ENCODE measurements around the gene CD164. TPM values are rescaled to one million over a fixed set of nuclear protein-coding genes. Genes with fewer than 3 reads are reported as not detected.

Gene CD164
- total and polyA plus RNA-seq, 7 donors: 142 to 192 (median 177) TPM

GRCh38 chr6:109420751-109421150, 38.5 kb upstream of the CD164 start:
- H3K4me3 ChIP-seq: no peak overlapping the region

GRCh38 chr6:109417646-109418045, 35.4 kb upstream of the CD164 start:
- TF ChIP-seq CTCF (IDR thresholded peaks at IDR 0.05) (no peak), EP300 (IDR thresholded peaks at IDR 0.05) (no peak)
- Histone ChIP-seq H3K27ac (no peak overlapping the region), H3K4me3 (no peak overlapping the region), H3K4me1 (no peaks in the 10 kb centered on the region), H3K9me3 (no peaks in the 10 kb centered on the region), H3K36me3 (no peaks in the 10 kb centered on the region), H3K27me3 (no peaks in the 10 kb centered on the region)
- 94 to 95% methylated on average over 4 of the region's 4 CpGs for WGBS, 2 donors
- no peak for DNase-seq
- intact Hi-C loops (cut with DNase I): no loop called here

More at GRCh38 chr6:109420751-109421150, 38.5 kb upstream of the CD164 start:
- DNase-seq: no peak
- H3K4me1 ChIP-seq: no peaks in the 10 kb centered on the region
- no peaks in the 10 kb centered on the region for H3K27me3 ChIP-seq
- no peak overlapping the region for H3K27ac ChIP-seq
- TF ChIP-seq POLR2AphosphoS5 (IDR thresholded peaks at IDR 0.05) (no peak), POLR2A (IDR thresholded peaks at IDR 0.05) (no peak), EP300 (IDR thresholded peaks at IDR 0.05) (no peak), CTCF (IDR thresholded peaks at IDR 0.05) (no peak)
- WGBS, 2 donors: 57% methylated on average over 1 of the region's 1 CpG
- intact Hi-C loops (cut with DNase I): no loop called here
- H3K9me3 ChIP-seq: no peaks in the 10 kb centered on the region
- no peaks in the 10 kb centered on the region for H3K36me3 ChIP-seq

GRCh38 chr6:109411034-109411433, 28.8 kb upstream of the CD164 start:
- no peak for TF ChIP-seq EP300 (IDR thresholded peaks at IDR 0.05)
- no peak for TF ChIP-seq CTCF (IDR thresholded peaks at IDR 0.05)
- no peak for TF ChIP-seq POLR2AphosphoS5 (IDR thresholded peaks at IDR 0.05)
- TF ChIP-seq POLR2A (IDR thresholded peaks at IDR 0.05): no peak
- intact Hi-C loops (cut with DNase I): no loop called here
- H3K9me3 ChIP-seq: no peaks in the 10 kb centered on the region
- DNase-seq: no peak
- 95% methylated on average over 2 of the region's 2 CpGs for WGBS, 2 donors
- H3K4me1 ChIP-seq: no peaks in the 10 kb centered on the region
- H3K27ac ChIP-seq: no peak overlapping the region
- no peaks in the 10 kb centered on the region for H3K36me3 ChIP-seq
- H3K4me3 ChIP-seq: no peak overlapping the region
- no peaks in the 10 kb centered on the region for H3K27me3 ChIP-seq

- H3K9me3 ChIP-seq: no peaks in the 10 kb centered on the region
- H3K4me3 ChIP-seq: no peak overlapping the region
- H3K4me1 ChIP-seq: no peaks in the 10 kb centered on the region
- H3K36me3 ChIP-seq: no peaks in the 10 kb centered on the region
- intact Hi-C loops (cut with DNase I): no loop called here
- no peaks in the 10 kb centered on the region for H3K27me3 ChIP-seq
- no peak for DNase-seq
- no peak overlapping the region for H3K27ac ChIP-seq
- WGBS, 2 donors: 89% methylated on average over 4 of the region's 4 CpGs
- TF ChIP-seq EP300 (IDR thresholded peaks at IDR 0.05): no peak
- TF ChIP-seq POLR2A (IDR thresholded peaks at IDR 0.05): no peak
- no peak for TF ChIP-seq CTCF (IDR thresholded peaks at IDR 0.05)
These were observed 23.9 kb upstream of the CD164 start for GRCh38 chr6:109406196-109406595.

- Histone ChIP-seq H3K4me3 (no peak overlapping the region), H3K9me3 (no peaks in the 10 kb centered on the region), H3K27me3 (no peaks in the 10 kb centered on the region), H3K36me3 (no peaks in the 10 kb centered on the region), H3K27ac (no peak overlapping the region), H3K4me1 (no peaks in the 10 kb centered on the region)
- no peak for DNase-seq
- WGBS, 2 donors: 66 to 74% methylated on average over 4 of the region's 4 CpGs
- intact Hi-C loops (cut with DNase I): loop anchor here (5.0 kb wide), 1 partner anchor 210 kb away; no protein-coding TSS in a partner anchor
- TF ChIP-seq POLR2AphosphoS5 (IDR thresholded peaks at IDR 0.05): no peak
- TF ChIP-seq CTCF (IDR thresholded peaks at IDR 0.05): peak in 1 of 4 experiments; percentile 13
These were observed 14.8 kb upstream of the CD164 start for GRCh38 chr6:109397020-109397419.

All from sigmoid colon (tissue), 7 donors.